ENCODE results near the gene NBEA. TPM values are rescaled to one million over a fixed set of nuclear protein-coding genes. Genes with fewer than 3 reads are reported as not detected.
"Not testable (repeated sequence)": the region's sequence is repeated elsewhere in the genome, so short reads cannot be mapped to it uniquely, and the experiment has no call there.

The NBEA gene
- total RNA-seq, 4 donors from 2014 or later: 0.34 to 10.3 (median 2.4) TPM

- Histone ChIP-seq H3K9me3 (no peaks in the 10 kb centered on the region), H3K27me3 (no peaks in the 10 kb centered on the region), H3K4me1 (no peaks in the 10 kb centered on the region), H3K27ac (no peak overlapping the region), H3K36me3 (no peaks in the 10 kb centered on the region), H3K4me3 (no peak overlapping the region)
- 45 to 53% methylated on average over 5 of the region's 5 CpGs for WGBS, 2 donors
- TF ChIP-seq CTCF (IDR thresholded peaks at IDR 0.05) (no peak), POLR2A (IDR thresholded peaks at IDR 0.05) (no peak)
- DNase-seq: no peak
- intact Hi-C loops (cut with DNase I): no loop called here
Observed at GRCh38 chr13:35388441-35389355, 446.6 kb downstream of the NBEA start.

- intact Hi-C loops (cut with DNase I): no loop called here
- H3K9me3 ChIP-seq: no peaks in the 10 kb centered on the region
- H3K27ac ChIP-seq: no peak overlapping the region
- no peak overlapping the region for H3K4me3 ChIP-seq
- DNase-seq: no peak
- no peak for TF ChIP-seq POLR2A (IDR thresholded peaks at IDR 0.05)
- no peak for TF ChIP-seq CTCF (IDR thresholded peaks at IDR 0.05)
- no peaks in the 10 kb centered on the region for H3K27me3 ChIP-seq
- H3K36me3 ChIP-seq: no peaks in the 10 kb centered on the region
- no peaks in the 10 kb centered on the region for H3K4me1 ChIP-seq
Observed at GRCh38 chr13:35389535-35389934, 447.5 kb downstream of the NBEA start.

GRCh38 chr13:35392768-35393167, 450.7 kb downstream of the NBEA start:
- Histone ChIP-seq H3K9me3 (no peaks in the 10 kb centered on the region), H3K4me3 (no peak overlapping the region), H3K4me1 (no peaks in the 10 kb centered on the region), H3K27ac (no peak overlapping the region), H3K36me3 (no peaks in the 10 kb centered on the region), H3K27me3 (no peaks in the 10 kb centered on the region)
- intact Hi-C loops (cut with DNase I): no loop called here
- TF ChIP-seq POLR2A (IDR thresholded peaks at IDR 0.05) (no peak), CTCF (IDR thresholded peaks at IDR 0.05) (no peak)
- WGBS, 2 donors: 76 to 80% methylated on average over 2 of the region's 2 CpGs
- DNase-seq: no peak

GRCh38 chr13:35393886-35394285, 451.8 kb downstream of the NBEA start:
- Histone ChIP-seq H3K4me1 (no peaks in the 10 kb centered on the region), H3K36me3 (no peaks in the 10 kb centered on the region), H3K9me3 (no peaks in the 10 kb centered on the region), H3K27ac (no peak overlapping the region), H3K27me3 (no peaks in the 10 kb centered on the region), H3K4me3 (no peak overlapping the region)
- 46 to 48% methylated on average over 2 of the region's 2 CpGs for WGBS, 2 donors
- TF ChIP-seq CTCF (IDR thresholded peaks at IDR 0.05) (no peak), POLR2A (IDR thresholded peaks at IDR 0.05) (no peak)
- no peak for DNase-seq
- intact Hi-C loops (cut with DNase I): no loop called here

- WGBS, 2 donors: 52 to 82% methylated on average over 2 of the region's 2 CpGs
- intact Hi-C loops (cut with DNase I): not testable (repeated sequence)
Observed at GRCh38 chr13:35408285-35408684, 466.2 kb downstream of the NBEA start.

More at GRCh38 chr13:35408285-35408684, 466.2 kb downstream of the NBEA start:
- not testable (repeated sequence) for DNase-seq, H3K9me3 ChIP-seq, H3K36me3 ChIP-seq, H3K4me3 ChIP-seq, H3K27ac ChIP-seq, H3K27me3 ChIP-seq, H3K4me1 ChIP-seq
